Mesendoderm (in vitro differentiated cells): ENCODE measurements around the gene ZNF586.

ENCODE experiments used
- DNase-seq: peaks from one replicate; pipeline ENCODE4 v3.0.0; 2013
- H2AK5ac ChIP-seq: 2 replicates; pipeline ENCODE4 v1.6.1; 2013; ENCODE audit warnings: low read length, inconsistent platforms
- H2BK120ac ChIP-seq: 2 replicates; pipeline ENCODE4 v1.6.1; 2013; ENCODE audit warnings: low read depth, mild to moderate bottlenecking, low read length, moderate library complexity, mixed read lengths
- H2BK15ac ChIP-seq: replicated peaks from 2 replicates; pipeline ENCODE4 v1.6.1; 2013; ENCODE audit warnings: low read depth, mild to moderate bottlenecking, moderate library complexity
- H2BK5ac ChIP-seq: 2 replicates; pipeline ENCODE4 v1.6.1; 2013; ENCODE audit warnings: low read length, inconsistent platforms
- H3K18ac ChIP-seq: 2 replicates; pipeline ENCODE4 v1.6.1; 2013; ENCODE audit warnings: mild to moderate bottlenecking, low read length, mixed read lengths
- H3K23ac ChIP-seq: one replicate; pipeline ENCODE4 v1.6.1; 2013; ENCODE audit warnings: low read length
- H3K27ac ChIP-seq: 2 replicates; pipeline ENCODE4 v1.5.1; 2013; ENCODE audit warnings: low read depth, mild to moderate bottlenecking, inconsistent platforms, low read length, moderate library complexity
- H3K27me3 ChIP-seq: 2 replicates; pipeline ENCODE4 v1.6.1; 2013; ENCODE audit warnings: low read length, control low read depth, mild to moderate bottlenecking, inconsistent platforms; ENCODE audit not compliant: insufficient read depth, poor library complexity
- H3K36me3 ChIP-seq: 2 replicates; pipeline ENCODE4 v1.6.1; 2013; ENCODE audit warnings: low read length, inconsistent platforms; ENCODE audit not compliant: control insufficient read depth, insufficient read depth
- H3K4ac ChIP-seq: one replicate; pipeline ENCODE4 v1.6.1; 2013; ENCODE audit warnings: low read depth, mild to moderate bottlenecking, low read length, moderate library complexity
- H3K4me1 ChIP-seq: 2 replicates; pipeline ENCODE4 v1.6.1; 2013; ENCODE audit warnings: low read depth, low read length, inconsistent platforms; ENCODE audit not compliant: control insufficient read depth
- H3K4me2 ChIP-seq: 2 replicates; pipeline ENCODE4 v1.6.1; 2013; ENCODE audit warnings: low read length
- H3K4me3 ChIP-seq: 2 replicates; pipeline ENCODE4 v1.5.1; 2013; ENCODE audit warnings: mild to moderate bottlenecking, low read length
- H3K56ac ChIP-seq: one replicate; pipeline ENCODE4 v1.6.1; 2013; ENCODE audit warnings: low read length
- H3K79me1 ChIP-seq: 2 replicates; pipeline ENCODE4 v1.6.1; 2013; ENCODE audit warnings: low read length, inconsistent platforms
- H3K79me2 ChIP-seq: 2 replicates; pipeline ENCODE4 v1.6.1; 2013; ENCODE audit warnings: mild to moderate bottlenecking, low read length; ENCODE audit not compliant: control insufficient read depth, insufficient read depth
- H3K9ac ChIP-seq: 2 replicates; pipeline ENCODE4 v1.6.1; 2013; ENCODE audit warnings: low read length, inconsistent platforms
- H4K5ac ChIP-seq: one replicate; pipeline ENCODE4 v1.6.1; 2013; ENCODE audit warnings: low read length
- H4K8ac ChIP-seq: one replicate; pipeline ENCODE4 v1.6.1; 2013; ENCODE audit warnings: low read depth, mild to moderate bottlenecking, control low read depth, low read length, moderate library complexity
- WGBS: extraction: QIAGEN DNeasy Blood & Tissue Kit; methylation state at CpG from one replicate; pipeline ENCODE4 v1.1.7; 2013; ENCODE audit warnings: low lambda C conversion rate, missing lambda C conversion rate; ENCODE audit not compliant: insufficient coverage; ENCODE audit errors: extremely low coverage; 5-methylcytosine and 5-hydroxymethylcytosine counted together

ZNF586 gene

DNA sequence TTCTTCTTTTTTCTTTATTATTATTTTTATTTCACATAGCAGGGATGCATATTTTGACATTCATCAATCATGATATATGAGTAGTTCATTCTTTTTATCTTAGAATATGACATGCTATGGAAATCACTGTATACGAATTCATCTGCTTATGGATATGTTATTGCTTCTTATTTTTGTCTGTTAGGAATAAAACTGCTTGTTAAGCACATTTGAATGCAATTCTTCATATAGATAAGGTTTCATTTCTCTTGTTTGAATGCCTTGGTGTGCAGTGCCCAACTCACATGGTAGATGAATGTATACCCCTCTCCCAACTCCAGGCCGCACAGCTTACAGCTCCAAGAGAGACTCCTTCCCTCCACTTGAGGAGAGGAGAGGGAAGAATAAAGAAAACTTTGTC, 11.5 kb upstream of the ZNF586 start:
- Histone ChIP-seq H4K8ac (no peak overlapping the region), H3K4me3 (no peak overlapping the region), H3K4ac (no peak overlapping the region), H3K79me1 (peaks cover 3% of the 10 kb centered on the region), H2AK5ac (no peak overlapping the region), H2BK120ac (no peak overlapping the region), H2BK15ac (no peak overlapping the region), H4K5ac (no peak overlapping the region), H3K27ac (no peak overlapping the region), H3K27me3 (no peaks in the 10 kb centered on the region), H3K18ac (no peak overlapping the region), H3K9ac (no peak overlapping the region), H2BK5ac (no peak overlapping the region), H3K36me3 (peaks cover 23% of the 10 kb centered on the region), H3K79me2 (no peaks in the 10 kb centered on the region), H3K4me2 (no peak overlapping the region), H3K23ac (no peak overlapping the region), H3K4me1 (no peaks in the 10 kb centered on the region), H3K56ac (no peak overlapping the region)
- no CpG with 5 or more reads among the region's 2 CpGs for WGBS
- no peak for DNase-seq

DNA sequence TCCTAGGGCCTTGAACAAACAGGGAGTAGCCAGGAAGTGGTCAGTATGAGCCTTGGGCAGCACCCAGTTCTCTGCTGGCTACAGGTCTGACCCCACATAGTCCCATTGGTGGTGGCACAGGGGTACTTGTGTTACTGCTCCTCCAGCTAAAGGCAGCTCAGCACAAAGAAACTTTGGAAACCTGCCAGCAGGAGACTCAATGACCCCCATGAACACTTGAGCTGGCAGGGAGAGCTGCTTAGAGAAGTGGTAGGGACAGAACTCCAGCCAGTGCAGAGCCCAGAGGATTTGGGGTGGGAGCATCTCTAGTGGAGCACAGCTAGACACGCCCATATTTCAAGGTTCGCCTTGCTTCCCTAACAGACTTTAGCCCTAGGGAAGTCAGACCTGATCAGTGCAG, 10.4 kb upstream of the ZNF586 start:
- Histone ChIP-seq H3K36me3 (peaks cover 12% of the 10 kb centered on the region), H3K79me1 (peaks cover 3% of the 10 kb centered on the region), H3K27me3 (no peaks in the 10 kb centered on the region), H3K27ac (no peak overlapping the region), H3K4ac (no peak overlapping the region), H2BK15ac (no peak overlapping the region), H3K79me2 (no peaks in the 10 kb centered on the region), H3K56ac (no peak overlapping the region), H3K9ac (no peak overlapping the region), H2BK120ac (no peak overlapping the region), H3K4me3 (no peak overlapping the region), H2AK5ac (no peak overlapping the region), H2BK5ac (no peak overlapping the region), H3K4me2 (no peak overlapping the region), H3K23ac (no peak overlapping the region), H4K8ac (no peak overlapping the region), H3K18ac (no peak overlapping the region), H4K5ac (no peak overlapping the region), H3K4me1 (no peaks in the 10 kb centered on the region)
- no CpG with 5 or more reads among the region's 2 CpGs for WGBS
- no peak for DNase-seq

DNA sequence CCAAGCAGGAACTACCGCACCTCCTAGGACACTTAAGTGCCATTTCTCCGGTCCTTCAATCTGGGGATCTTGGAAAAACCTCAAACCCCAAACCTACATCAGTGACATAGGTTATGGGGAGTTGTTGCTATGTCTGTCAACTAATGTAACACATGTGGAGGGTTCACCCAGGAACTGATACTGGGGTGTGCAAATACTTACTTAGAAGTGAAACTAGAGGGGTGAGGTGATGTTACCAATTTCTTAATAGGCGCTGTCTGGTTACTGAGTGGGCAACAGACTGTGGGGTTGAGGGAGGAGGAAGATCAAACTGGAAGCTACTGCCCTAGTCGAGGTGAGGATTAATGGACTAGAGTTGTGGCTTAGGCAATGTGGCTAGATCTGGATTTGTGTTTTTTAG, 1.9 kb downstream of the ZNF586 start:
- no peak overlapping the region for H3K4ac ChIP-seq
- no peak overlapping the region for H2AK5ac ChIP-seq
- no peak overlapping the region for H3K4me3 ChIP-seq
- no peak overlapping the region for H3K9ac ChIP-seq
- H3K27me3 ChIP-seq = no peaks in the 10 kb centered on the region
- no peak overlapping the region for H4K8ac ChIP-seq
- H3K4me2 ChIP-seq = no peak overlapping the region
- no CpG with 5 or more reads among the region's 4 CpGs for WGBS
- no peak overlapping the region for H3K23ac ChIP-seq
- H2BK15ac ChIP-seq = no peak overlapping the region
- peaks cover 46% of the 10 kb centered on the region for H3K79me2 ChIP-seq
- no peak overlapping the region for H2BK120ac ChIP-seq
- no peak overlapping the region for H2BK5ac ChIP-seq
- H3K18ac ChIP-seq = no peak overlapping the region
- no peak for DNase-seq
- H4K5ac ChIP-seq = no peak overlapping the region
- peak overlapping the region; percentile 5 for H3K56ac ChIP-seq
- H3K36me3 ChIP-seq = no peaks in the 10 kb centered on the region
- H3K4me1 ChIP-seq = peaks cover 5% of the 10 kb centered on the region
- peaks cover 20% of the 10 kb centered on the region for H3K79me1 ChIP-seq
- no peak overlapping the region for H3K27ac ChIP-seq

DNA sequence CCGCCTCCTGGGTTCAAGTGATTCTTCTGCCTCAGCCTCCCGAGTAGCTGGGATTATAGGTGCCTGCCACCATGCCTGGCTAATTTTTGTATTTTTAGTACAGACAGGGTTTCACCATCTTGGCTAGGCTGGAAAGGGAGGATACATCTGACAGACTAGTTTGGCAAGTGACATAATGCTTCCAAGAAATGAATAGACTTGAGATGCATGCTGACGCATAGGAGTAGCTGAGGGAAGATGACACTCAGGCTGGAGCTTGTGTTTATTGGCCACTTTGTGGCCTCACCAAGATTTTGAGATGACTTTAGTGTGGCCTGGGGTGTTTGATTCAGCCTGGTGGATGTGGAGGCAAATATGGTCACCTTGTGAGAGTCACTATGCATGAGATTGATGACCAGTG, 4.0 kb downstream of the ZNF586 start:
- H3K27ac ChIP-seq = no peak overlapping the region
- H3K27me3 ChIP-seq = no peaks in the 10 kb centered on the region
- H2BK15ac ChIP-seq = no peak overlapping the region
- H2AK5ac ChIP-seq = no peak overlapping the region
- H2BK120ac ChIP-seq = no peak overlapping the region
- H3K23ac ChIP-seq = no peak overlapping the region
- WGBS = no CpG with 5 or more reads among the region's 3 CpGs
- H4K8ac ChIP-seq = no peak overlapping the region
- no peak for DNase-seq
- no peak overlapping the region for H3K9ac ChIP-seq
- peaks cover 56% of the 10 kb centered on the region for H3K79me2 ChIP-seq
- peaks cover 2% of the 10 kb centered on the region for H3K36me3 ChIP-seq
- H3K4me1 ChIP-seq = peaks cover 5% of the 10 kb centered on the region
- no peak overlapping the region for H3K4me2 ChIP-seq
- peaks cover 24% of the 10 kb centered on the region for H3K79me1 ChIP-seq
- no peak overlapping the region for H3K4ac ChIP-seq
- H3K4me3 ChIP-seq = no peak overlapping the region
- H3K18ac ChIP-seq = no peak overlapping the region
- H3K56ac ChIP-seq = no peak overlapping the region
- no peak overlapping the region for H2BK5ac ChIP-seq
- no peak overlapping the region for H4K5ac ChIP-seq

DNA sequence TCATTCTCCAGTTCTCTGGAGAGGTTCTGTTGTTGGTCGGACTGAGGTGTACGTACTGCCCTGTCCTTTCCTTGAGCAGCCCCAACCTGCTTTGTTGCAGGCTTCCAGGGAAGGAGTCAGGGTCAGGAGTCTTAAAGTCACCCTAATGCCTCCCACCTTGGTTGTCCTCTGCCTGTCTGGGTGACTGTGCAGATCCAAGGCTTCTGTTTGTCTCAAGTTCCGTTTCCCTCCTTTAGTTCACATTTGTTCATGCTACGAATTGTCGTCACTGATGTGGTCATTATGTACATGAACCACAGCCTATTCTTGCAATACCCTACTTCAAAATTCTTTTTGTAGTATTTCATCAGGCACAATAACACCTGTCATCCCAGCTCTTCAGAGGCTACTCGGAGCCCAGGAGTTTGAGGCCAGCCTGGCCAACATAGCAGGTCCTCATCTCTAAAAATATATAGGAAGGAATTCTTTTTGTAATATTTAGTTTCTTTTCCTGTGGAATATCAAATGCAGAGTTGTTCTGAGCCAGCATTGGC, 7.4 kb downstream of the ZNF586 start:
- Histone ChIP-seq H4K5ac (no peak overlapping the region), H3K4ac (no peak overlapping the region), H3K27me3 (no peaks in the 10 kb centered on the region), H3K4me3 (no peak overlapping the region), H3K56ac (no peak overlapping the region), H3K23ac (no peak overlapping the region), H3K27ac (no peak overlapping the region), H3K4me1 (no peaks in the 10 kb centered on the region), H3K79me1 (peaks cover 21% of the 10 kb centered on the region), H2AK5ac (no peak overlapping the region), H4K8ac (no peak overlapping the region), H3K4me2 (no peak overlapping the region), H2BK5ac (no peak overlapping the region), H3K9ac (no peak overlapping the region), H2BK120ac (no peak overlapping the region), H2BK15ac (no peak overlapping the region), H3K36me3 (peaks cover 7% of the 10 kb centered on the region), H3K79me2 (peaks cover 50% of the 10 kb centered on the region), H3K18ac (no peak overlapping the region)
- WGBS = no CpG with 5 or more reads among the region's 6 CpGs
- DNase-seq = no peak

DNA sequence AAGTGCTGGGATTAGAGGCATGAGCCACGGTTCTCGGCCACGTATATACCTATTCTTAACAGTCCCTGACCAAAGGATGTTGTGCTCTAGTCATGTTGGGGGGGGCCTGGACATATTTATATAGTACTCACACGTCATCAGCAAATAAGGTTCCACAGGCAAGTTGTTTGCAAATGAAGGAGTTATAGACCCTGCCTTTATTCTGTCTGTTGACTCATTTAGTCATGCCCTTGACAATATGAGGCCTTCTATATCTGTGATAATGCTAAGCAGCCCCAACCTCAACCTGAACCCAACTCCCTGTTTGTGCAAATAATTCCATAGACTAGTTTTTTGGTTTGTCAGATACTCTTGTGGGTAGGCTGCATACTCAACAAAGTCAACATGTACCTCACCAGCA, 8.9 kb downstream of the ZNF586 start:
- Histone ChIP-seq H2BK5ac (no peak overlapping the region), H3K27me3 (no peaks in the 10 kb centered on the region), H3K56ac (no peak overlapping the region), H3K9ac (no peak overlapping the region), H2AK5ac (no peak overlapping the region), H3K79me1 (peaks cover 18% of the 10 kb centered on the region), H3K79me2 (peaks cover 38% of the 10 kb centered on the region), H2BK15ac (no peak overlapping the region), H4K5ac (no peak overlapping the region), H3K4me1 (no peaks in the 10 kb centered on the region), H3K4me3 (no peak overlapping the region), H3K4ac (no peak overlapping the region), H3K36me3 (peaks cover 7% of the 10 kb centered on the region), H3K27ac (no peak overlapping the region), H4K8ac (no peak overlapping the region), H2BK120ac (no peak overlapping the region), H3K4me2 (no peak overlapping the region), H3K18ac (no peak overlapping the region), H3K23ac (no peak overlapping the region)
- DNase-seq = no peak
- no CpG with 5 or more reads among the region's 4 CpGs for WGBS
